ENCODE results near the gene GPANK1.

The GPANK1 gene

GRCh38 chr6:31622684-31623091 is 42.1 kb downstream of the GPANK1 start:
- in situ Hi-C loops (cut with MboI; ENCODE audit: low sequenced_read_pairs) = no loop called here

DNA sequence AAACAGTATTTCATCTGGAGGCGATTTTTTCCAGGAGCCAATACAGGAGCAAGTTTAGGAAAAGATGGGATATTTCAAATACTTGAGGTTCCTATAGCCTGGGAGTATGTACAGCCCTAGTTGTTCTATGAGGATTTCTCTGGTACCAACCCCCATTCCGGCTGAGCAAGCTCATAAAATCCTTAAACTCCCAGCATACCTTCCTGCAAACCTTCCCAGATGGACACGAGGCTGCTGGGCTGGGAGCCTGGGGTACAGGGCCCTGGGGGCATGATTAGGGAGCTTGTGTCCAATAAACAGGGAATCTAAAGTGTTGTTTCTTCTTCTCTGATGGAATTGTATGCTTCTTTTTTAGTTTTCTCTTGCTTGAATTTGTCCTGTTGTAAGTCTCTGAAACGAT is 42.8 kb downstream of the GPANK1 start:
- in situ Hi-C loops (cut with MboI; ENCODE audit: low sequenced_read_pairs) = no loop called here

DNA sequence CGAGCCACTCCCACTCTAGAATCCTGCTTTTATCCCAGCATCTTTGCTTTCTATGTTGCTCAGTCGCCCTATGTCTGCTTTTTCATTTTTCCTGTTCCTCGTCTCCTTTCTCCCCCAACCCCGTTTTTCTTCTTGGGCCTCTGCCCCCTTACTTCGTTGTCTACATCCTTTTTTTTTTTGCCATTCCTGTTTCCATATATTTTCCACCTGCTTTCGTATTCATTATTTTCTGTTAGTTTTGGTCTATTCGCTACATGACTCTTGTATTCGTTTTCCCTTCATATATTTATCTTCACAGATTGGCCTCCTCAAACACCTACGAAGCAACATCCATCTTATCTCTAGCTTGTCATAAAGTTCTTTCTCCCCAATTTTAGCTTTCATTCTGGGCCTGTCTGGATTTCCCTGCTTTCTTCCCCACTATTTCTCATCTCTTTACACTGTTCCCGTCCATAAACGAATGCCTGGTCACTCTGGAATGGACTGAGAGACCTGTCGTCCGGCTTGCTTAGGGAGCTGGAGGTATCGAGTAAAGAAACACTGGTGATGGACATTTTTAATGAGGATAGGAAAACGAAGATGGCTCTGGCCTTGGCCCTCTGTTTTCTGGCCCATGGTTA is 43.4 kb downstream of the GPANK1 start:
- in situ Hi-C loops (cut with MboI; ENCODE audit: low sequenced_read_pairs) = no loop called here

DNA sequence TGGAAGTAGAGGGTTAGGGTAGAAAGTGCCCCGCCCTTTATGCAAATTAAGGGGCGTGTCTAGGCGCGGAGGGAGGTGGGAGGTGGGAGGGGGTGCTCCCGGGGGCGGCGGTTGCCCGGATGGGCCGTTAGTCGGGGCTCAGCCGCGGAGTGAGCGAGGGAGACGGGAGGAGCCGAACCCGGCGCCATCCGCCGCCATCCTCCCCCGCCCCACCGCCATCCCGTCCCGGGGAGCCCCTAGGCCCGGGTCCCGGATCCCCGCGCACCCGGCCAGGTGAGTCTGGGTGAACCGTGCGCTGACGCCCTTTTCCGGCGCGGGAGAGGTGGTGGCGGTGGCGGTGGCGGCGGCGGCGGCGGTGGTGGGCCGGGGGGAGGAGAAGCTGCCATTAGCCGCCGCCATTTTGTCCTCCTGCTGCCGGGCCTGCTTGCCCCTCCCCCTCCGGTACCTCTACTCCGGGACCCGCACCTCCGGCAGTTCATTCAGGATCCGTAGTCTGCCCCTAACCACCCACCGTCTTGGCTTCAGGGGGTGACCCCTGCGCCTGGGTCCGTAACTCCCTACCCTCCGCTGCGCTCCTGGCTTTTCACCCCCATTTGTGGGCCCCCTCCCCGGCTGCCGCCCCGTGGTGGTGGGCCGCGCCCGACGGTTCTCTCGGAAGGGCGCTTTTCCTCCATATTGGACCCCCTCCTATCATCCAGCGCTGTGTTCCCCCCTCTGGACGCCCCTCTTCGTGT is 44.0 kb downstream of the GPANK1 start, which contains the start of gene PRRC2A:
Gene PRRC2A, plus strand, starts transcription at position 130 of the 734 bp plus-strand sequence. CDS start 2,075 bp downstream, outside the sequence.
- in situ Hi-C loops (cut with MboI; ENCODE audit: low sequenced_read_pairs) = no loop called here

DNA sequence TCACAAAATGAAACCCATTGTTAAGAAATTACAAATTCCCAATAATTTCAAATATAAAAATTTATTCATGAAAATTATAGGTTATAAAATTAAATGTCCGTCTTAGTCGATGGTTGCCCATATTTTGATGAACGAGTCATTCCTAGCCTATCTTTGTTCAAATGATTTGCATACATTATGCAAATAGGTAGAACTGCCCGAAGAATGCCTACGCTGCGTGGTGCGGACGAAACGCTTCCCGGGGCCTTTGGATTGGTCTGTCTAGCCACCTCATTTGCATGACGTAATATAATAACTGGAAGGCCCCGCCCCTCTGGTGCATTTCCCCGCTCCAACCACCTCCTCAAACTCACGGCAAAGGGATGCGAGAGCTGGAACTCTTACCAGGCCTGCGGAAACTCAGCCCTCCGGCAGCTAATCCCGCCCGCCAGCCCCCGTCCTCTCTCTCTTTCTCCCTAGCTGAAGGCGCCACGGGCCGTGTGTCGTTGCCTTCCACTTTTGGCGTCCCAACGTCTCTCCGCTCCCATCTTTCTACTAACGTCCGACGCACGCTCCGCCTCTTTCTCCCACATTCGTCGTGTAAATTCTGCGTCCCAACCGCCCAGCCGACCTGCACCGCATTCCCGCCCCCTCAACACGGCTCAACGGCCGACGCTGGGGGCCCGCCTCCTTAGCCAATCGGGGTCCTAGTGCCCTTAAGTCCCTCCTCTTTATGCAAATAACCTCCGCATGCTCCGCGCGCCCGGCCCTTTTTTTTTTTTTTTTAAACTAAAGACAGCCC is 44.8 kb downstream of the GPANK1 start:
- in situ Hi-C loops (cut with MboI; ENCODE audit: low sequenced_read_pairs) = no loop called here

- in situ Hi-C loops (cut with MboI; ENCODE audit: low sequenced_read_pairs) = no loop called here
Observed at GRCh38 chr6:31617010-31617409, 47.8 kb downstream of the GPANK1 start.

DNA sequence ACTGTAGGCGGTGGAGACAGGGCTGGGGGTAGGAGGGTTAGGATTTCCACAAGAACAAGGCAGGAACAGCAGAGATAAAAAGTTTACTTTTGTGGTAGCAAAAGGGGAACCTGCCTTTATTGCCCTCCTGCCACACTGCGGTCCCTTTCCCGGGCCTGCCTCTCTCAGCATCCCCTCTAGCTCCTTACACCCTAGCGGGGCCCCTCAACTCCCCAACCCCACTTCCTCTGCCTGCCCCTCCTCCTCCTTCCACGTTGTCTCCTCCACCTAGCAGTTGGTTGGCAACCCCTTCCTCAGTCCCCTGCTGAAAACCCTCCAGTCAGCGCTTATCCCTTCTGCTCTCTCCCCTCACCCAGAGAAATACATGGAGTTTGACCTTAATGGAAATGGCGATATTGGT is 49.0 kb downstream of the GPANK1 start:
- in situ Hi-C loops (cut with MboI; ENCODE audit: low sequenced_read_pairs) = no loop called here

DNA sequence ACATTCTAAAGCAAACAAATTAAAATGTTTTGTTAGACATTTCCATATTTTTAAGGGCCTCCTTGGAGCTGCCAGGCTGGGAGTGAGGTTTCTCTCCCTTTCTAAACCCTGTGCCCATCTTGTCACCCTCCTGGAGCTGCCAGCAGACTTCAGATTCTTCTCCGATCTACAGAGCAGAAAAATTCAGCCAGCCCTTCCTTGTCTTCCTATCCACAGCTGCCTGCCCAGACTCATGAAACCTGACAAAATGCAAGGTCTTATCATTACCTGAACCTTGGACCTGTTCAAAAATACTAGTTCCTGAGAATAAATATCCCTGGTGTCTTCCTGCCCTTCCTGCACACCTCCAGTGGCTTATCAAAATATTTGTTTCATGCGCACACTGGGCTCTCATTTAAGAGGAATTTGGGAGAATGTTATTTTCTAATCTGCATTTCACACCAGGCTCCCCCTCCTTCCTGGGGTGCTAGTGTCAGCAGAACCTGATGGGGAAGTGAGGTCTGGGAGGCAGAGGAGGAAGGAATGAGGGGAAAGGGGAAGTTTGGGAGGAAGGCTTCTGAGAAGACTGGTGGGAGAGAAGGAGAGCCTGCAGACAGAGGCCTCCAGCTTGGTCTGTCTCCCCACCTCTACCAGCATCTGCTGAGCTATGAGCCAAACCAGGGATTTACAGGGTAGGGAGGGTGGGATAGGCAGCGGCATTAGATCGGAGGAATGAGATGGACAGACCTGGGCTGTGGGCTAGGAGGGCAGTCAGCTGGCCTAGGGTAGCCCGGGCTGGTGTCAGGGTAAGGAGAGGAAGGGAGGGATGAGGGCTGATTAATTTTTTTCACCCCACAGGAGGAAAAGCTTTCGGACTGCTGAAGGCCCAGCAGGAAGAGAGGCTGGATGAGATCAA is 49.9 kb downstream of the GPANK1 start, which contains the start of gene AIF1:
Gene AIF1, plus strand, starts transcription at position 551 of the 895 bp plus-strand sequence. Its CDS starts 96 bp downstream, at position 647.
- in situ Hi-C loops (cut with MboI; ENCODE audit: low sequenced_read_pairs) = no loop called here

DNA sequence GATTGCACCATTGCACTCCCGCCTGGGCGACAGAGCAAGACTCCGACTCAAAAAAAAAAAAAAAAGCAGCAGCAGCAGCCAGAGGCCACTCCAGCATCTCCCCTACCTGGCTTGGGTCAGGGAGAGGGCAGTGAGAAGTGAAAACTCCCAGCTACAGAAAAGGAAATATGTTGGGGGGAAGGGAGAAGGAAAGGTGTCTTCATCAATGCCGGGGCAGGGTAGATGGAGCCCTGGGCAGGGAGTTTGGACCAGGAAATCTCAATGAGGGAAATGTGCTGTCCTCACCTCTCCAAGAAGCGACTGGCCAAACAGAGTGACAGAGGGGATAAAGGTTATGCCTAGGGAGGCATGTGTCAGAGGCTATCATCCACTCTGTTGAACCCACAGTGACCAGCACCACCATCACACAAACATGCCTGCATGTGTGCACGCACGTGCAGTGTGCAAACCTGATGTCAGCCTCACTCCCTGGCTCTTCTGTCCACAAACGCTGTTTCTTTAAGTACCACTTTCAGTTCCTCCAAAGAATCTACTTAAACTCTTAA is 50.6 kb downstream of the GPANK1 start:
- in situ Hi-C loops (cut with MboI; ENCODE audit: low sequenced_read_pairs) = no loop called here

All from HL-60/S4 treated with phorbol 12-myristate 13-acetate at 8.2 ng/mL for 4 days and 3 days (cell line).